Smooth muscle cell (in vitro differentiated cells): ENCODE measurements around the gene C16orf54. TPM values are rescaled to one million over a fixed set of nuclear protein-coding genes. Genes with fewer than 3 reads are reported as not detected.
"Not testable (repeated sequence)": the region's sequence is repeated elsewhere in the genome, so short reads cannot be mapped to it uniquely, and the experiment has no call there.

Experiments
- DNase-seq: peaks from one replicate; lab custom pipeline; 2025; ENCODE audit not compliant: unreplicated experiment; lab: John Stamatoyannopoulos, UW
- H2AFZ ChIP-seq: fragments of 200-600 bp; sonication (generic); 2 replicates; pipeline ENCODE4 v1.6.0; 2016; ENCODE audit warnings: antibody characterized with exemption, low read depth, mild to moderate bottlenecking
- H3F3A ChIP-seq: fragments of 200-600 bp; sonication (generic); 2 replicates; pipeline ENCODE4 v1.6.0; 2017; ENCODE audit warnings: antibody characterized with exemption, low read depth
- H3K27ac ChIP-seq: fragments of 200-600 bp; sonication (generic); 2 replicates; pipeline ENCODE4 v1.5.1; 2016; ENCODE audit warnings: low read depth, mild to moderate bottlenecking
- H3K27me3 ChIP-seq: fragments of 200-600 bp; sonication (generic); 2 replicates; pipeline ENCODE4 v1.6.1; 2016; ENCODE audit warnings: low read depth, mild to moderate bottlenecking
- H3K36me3 ChIP-seq: fragments of 200-600 bp; sonication (generic); 2 replicates; pipeline ENCODE4 v1.5.1; 2016; ENCODE audit warnings: low read depth
- H3K4me1 ChIP-seq: fragments of 200-600 bp; sonication (generic); 2 replicates; pipeline ENCODE4 v1.5.1; 2016; ENCODE audit warnings: low read depth
- H3K4me2 ChIP-seq: fragments of 200-600 bp; sonication (generic); 2 replicates; pipeline ENCODE4 v1.6.0; 2016; ENCODE audit warnings: mild to moderate bottlenecking
- H3K4me3 ChIP-seq: fragments of 200-600 bp; sonication (generic); 2 replicates; pipeline ENCODE4 v1.5.1; 2016; ENCODE audit warnings: mild to moderate bottlenecking
- H3K79me2 ChIP-seq: fragments of 200-600 bp; sonication (generic); 2 replicates; pipeline ENCODE4 v1.6.0; 2016; ENCODE audit warnings: low read depth, mild to moderate bottlenecking
- H3K9ac ChIP-seq: fragments of 200-600 bp; sonication (generic); 2 replicates; pipeline ENCODE4 v1.6.0; 2016; ENCODE audit warnings: low read depth
- H3K9me3 ChIP-seq: fragments of 200-600 bp; sonication (generic); replicated peaks from 2 replicates; pipeline ENCODE4 v1.5.1; 2016; ENCODE audit warnings: low read depth
- H4K20me1 ChIP-seq: fragments of 200-600 bp; sonication (generic); 2 replicates; pipeline ENCODE4 v1.6.0; 2016; ENCODE audit warnings: low read depth
- CTCF ChIP-seq: fragments of 200-600 bp; sonication (generic); IDR thresholded peaks from 2 replicates; pipeline ENCODE4 v1.5.1; 2017; ENCODE audit warnings: borderline replicate concordance, mild to moderate bottlenecking, antibody characterized with exemption; ENCODE audit not compliant: insufficient read depth, poor library complexity, severe bottlenecking
- WGBS: methylation state at CpG from one replicate; pipeline ENCODE4 v1.1.7; 2016; ENCODE audit warnings: low lambda C conversion rate; 5-methylcytosine and 5-hydroxymethylcytosine counted together
- polyA plus RNA-seq: library from polyadenylated mRNA; unstranded; fragments of >200 nt; fragmentation: Nextera tagmentation; extraction: Ambion mirVana; gene quantifications from 2 replicates; pipeline ENCODE4 v1.2.1, GENCODE V29; 2016
- total RNA-seq: library from RNA; depleted of rRNA; stranded (reverse); fragments of >200 nt; gene quantifications from 2 replicates; pipeline ENCODE4 v1.2.3, GENCODE V29; 2014

Gene C16orf54
- total and polyA plus RNA-seq, 2 experiments from 2014 or later, result not detected

- no peak for TF ChIP-seq CTCF
- DNase-seq, result peak; percentile 18
- peak overlapping the region; percentile 75 for H3K4me3 ChIP-seq
- no peaks in the 10 kb centered on the region for H3K9me3 ChIP-seq
- peaks cover 15% of the 10 kb centered on the region for H3K4me1 ChIP-seq
- H2AFZ ChIP-seq, result peak overlapping the region; percentile 76
- H3K36me3 ChIP-seq, result no peaks in the 10 kb centered on the region
- H4K20me1 ChIP-seq, result no peaks in the 10 kb centered on the region
- 2% methylated on average over 31 of the region's 31 CpGs for WGBS
- H3F3A ChIP-seq, result no peaks in the 10 kb centered on the region
- peaks cover 51% of the 10 kb centered on the region for H3K79me2 ChIP-seq
- no peaks in the 10 kb centered on the region for H3K27me3 ChIP-seq
- peak overlapping the region; percentile 96 for H3K4me2 ChIP-seq
- peak overlapping the region; percentile 63 for H3K9ac ChIP-seq
- H3K27ac ChIP-seq, result no peak overlapping the region
Observed at GRCh38 chr16:29790949-29791844, 45.4 kb upstream of the C16orf54 start.

GRCh38 chr16:29790183-29790948 lies 44.6 kb upstream of the C16orf54 start, which contains the start of gene KIF22:
Gene KIF22 (plus strand): TSS chr16:29790751. CDS start chr16:29790760, 9 bp downstream.
- Histone ChIP-seq H4K20me1 (no peaks in the 10 kb centered on the region), H3K36me3 (no peaks in the 10 kb centered on the region), H3K9me3 (no peaks in the 10 kb centered on the region), H3K4me3 (peak within 1 kb of the TSS; percentile 75), H3K27me3 (no peaks in the 10 kb centered on the region), H3K4me2 (peak within 1 kb of the TSS; percentile 96), H3K4me1 (peaks cover 15% of the 10 kb centered on the region), H2AFZ (peak within 1 kb of the TSS; percentile 88), H3K79me2 (peaks cover 45% of the 10 kb centered on the region), H3K9ac (peak within 1 kb of the TSS; percentile 63), H3F3A (no peaks in the 10 kb centered on the region), H3K27ac (peak within 1 kb of the TSS; percentile 72)
- peak; percentile 98 for DNase-seq
- 2% methylated on average over 67 of the region's 67 CpGs for WGBS
- peak; percentile 50 for TF ChIP-seq CTCF

GRCh38 chr16:29789775-29790182 lies 44.0 kb upstream of the C16orf54 start:
- H3K9ac ChIP-seq, result no peak overlapping the region
- no peaks in the 10 kb centered on the region for H4K20me1 ChIP-seq
- peak overlapping the region; percentile 75 for H3K4me3 ChIP-seq
- no peaks in the 10 kb centered on the region for H3K27me3 ChIP-seq
- peaks cover 15% of the 10 kb centered on the region for H3K4me1 ChIP-seq
- H2AFZ ChIP-seq, result peak overlapping the region; percentile 88
- peak overlapping the region; percentile 72 for H3K27ac ChIP-seq
- no peak for TF ChIP-seq CTCF
- 69% methylated on average over 20 of the region's 20 CpGs for WGBS
- no peak for DNase-seq
- peak overlapping the region; percentile 84 for H3K4me2 ChIP-seq
- H3K36me3 ChIP-seq, result no peaks in the 10 kb centered on the region
- peaks cover 39% of the 10 kb centered on the region for H3K79me2 ChIP-seq
- H3K9me3 ChIP-seq, result no peaks in the 10 kb centered on the region
- no peaks in the 10 kb centered on the region for H3F3A ChIP-seq

GRCh38 chr16:29787155-29787554 lies 41.4 kb upstream of the C16orf54 start:
- not testable (repeated sequence) for H3K9ac ChIP-seq, DNase-seq, H3K27me3 ChIP-seq, H3K4me3 ChIP-seq, H3F3A ChIP-seq, H2AFZ ChIP-seq, H3K27ac ChIP-seq, H3K9me3 ChIP-seq, H3K4me2 ChIP-seq, H4K20me1 ChIP-seq, H3K36me3 ChIP-seq
- WGBS, result 93% methylated on average over 4 of the region's 4 CpGs
- peaks cover 13% of the 10 kb centered on the region for H3K4me1 ChIP-seq
- H3K79me2 ChIP-seq, result peaks cover 13% of the 10 kb centered on the region
